T1000 (cell line): ENCODE measurements around the gene PTP4A1.
A peak's percentile ranks its signal among the peaks of the same experiment; 100 is the strongest.

ENCODE experiments used
- DNase-seq: peaks from one replicate; lab custom pipeline; 2025; ENCODE audit warnings: mixed read lengths; lab: John Stamatoyannopoulos, UW

PTP4A1 gene

GRCh38 chr6:63572044-63572746 is at the start of gene PTP4A1, which contains the start of gene LOC128125822:
PTP4A1 (plus strand) TSS chr6:63572480; CDS start chr6:63576881, 4,401 bp downstream.
LOC128125822 (plus strand) TSS chr6:63572480.
- DNase-seq = peak; percentile 95

GRCh38 chr6:63522911-63523287 is 49.4 kb upstream of the PTP4A1 start:
- DNase-seq = peak; percentile 8

- DNase-seq = no peak
Measured at GRCh38 chr6:63523630-63524029, 48.6 kb upstream of the PTP4A1 start.

GRCh38 chr6:63525186-63525878 is 46.9 kb upstream of the PTP4A1 start:
- DNase-seq = no peak

- no peak for DNase-seq
Measured at GRCh38 chr6:63526931-63527330, 45.3 kb upstream of the PTP4A1 start.

- DNase-seq = peak; percentile 86
Measured at GRCh38 chr6:63527658-63528514, 44.4 kb upstream of the PTP4A1 start.

GRCh38 chr6:63529498-63529897 is 42.8 kb upstream of the PTP4A1 start:
- no peak for DNase-seq

- no peak for DNase-seq
Measured at GRCh38 chr6:63530182-63530581, 42.1 kb upstream of the PTP4A1 start.

GRCh38 chr6:63530991-63531390 is 41.3 kb upstream of the PTP4A1 start:
- no peak for DNase-seq

GRCh38 chr6:63533026-63533425 is 39.3 kb upstream of the PTP4A1 start:
- no peak for DNase-seq

- no peak for DNase-seq
Measured at GRCh38 chr6:63533952-63534351, 38.3 kb upstream of the PTP4A1 start.

GRCh38 chr6:63537201-63537958 is 34.9 kb upstream of the PTP4A1 start:
- DNase-seq = no peak

- DNase-seq = no peak
Measured at GRCh38 chr6:63537959-63538300, 34.4 kb upstream of the PTP4A1 start.

GRCh38 chr6:63538550-63538949 is 33.7 kb upstream of the PTP4A1 start:
- no peak for DNase-seq

- no peak for DNase-seq
Measured at GRCh38 chr6:63543001-63543400, 29.3 kb upstream of the PTP4A1 start.

- DNase-seq = no peak
Measured at GRCh38 chr6:63543982-63544381, 28.3 kb upstream of the PTP4A1 start.

- no peak for DNase-seq
Measured at GRCh38 chr6:63546236-63546635, 26.0 kb upstream of the PTP4A1 start.

- DNase-seq = no peak
Measured at GRCh38 chr6:63546697-63547096, 25.6 kb upstream of the PTP4A1 start.

GRCh38 chr6:63549076-63549475 is 23.2 kb upstream of the PTP4A1 start:
- DNase-seq = no peak

- no peak for DNase-seq
Measured at GRCh38 chr6:63553208-63553607, 19.1 kb upstream of the PTP4A1 start.

GRCh38 chr6:63553900-63554299 is 18.4 kb upstream of the PTP4A1 start:
- DNase-seq = no peak

- DNase-seq = no peak
Measured at GRCh38 chr6:63554782-63555181, 17.5 kb upstream of the PTP4A1 start.
